ENCODE measurements around the gene TNFAIP8.

Gene TNFAIP8

GRCh38 chr5:119345861-119346260 lies 10.0 kb upstream of the TNFAIP8 start:
- DNase-seq (ENCODE audit: low read depth in 1 of 2, low spot score in 1 of 2): no peak

- DNase-seq (ENCODE audit: low read depth in 1 of 2, low spot score in 1 of 2): no peak
These were observed 9.4 kb upstream of the TNFAIP8 start for GRCh38 chr5:119346394-119346793.

- no peak for DNase-seq (ENCODE audit: low read depth in 1 of 2, low spot score in 1 of 2)
These were observed 8.2 kb upstream of the TNFAIP8 start for GRCh38 chr5:119347574-119347973.

GRCh38 chr5:119347991-119348390 lies 7.8 kb upstream of the TNFAIP8 start:
- no peak for DNase-seq (ENCODE audit: low read depth in 1 of 2, low spot score in 1 of 2)

- DNase-seq (ENCODE audit: low read depth in 1 of 2, low spot score in 1 of 2): no peak
These were observed 2.6 kb upstream of the TNFAIP8 start for GRCh38 chr5:119353213-119353612.

- DNase-seq (ENCODE audit: low read depth in 1 of 2, low spot score in 1 of 2): no peak
These were observed 2.0 kb upstream of the TNFAIP8 start for GRCh38 chr5:119353686-119354366.

- DNase-seq (ENCODE audit: low read depth in 1 of 2, low spot score in 1 of 2): no peak
These were observed 1.1 kb upstream of the TNFAIP8 start for GRCh38 chr5:119354537-119355243.

GRCh38 chr5:119355244-119355638 lies 578 bp upstream of the TNFAIP8 start:
- DNase-seq (ENCODE audit: low read depth in 1 of 2, low spot score in 1 of 2): no peak

- no peak for DNase-seq (ENCODE audit: low read depth in 1 of 2, low spot score in 1 of 2)
These were observed 881 bp downstream of the TNFAIP8 start for GRCh38 chr5:119356612-119357188.

- DNase-seq (ENCODE audit: low read depth in 1 of 2, low spot score in 1 of 2): no peak
These were observed 1.5 kb downstream of the TNFAIP8 start for GRCh38 chr5:119357270-119357669.

GRCh38 chr5:119357808-119358529 lies 2.1 kb downstream of the TNFAIP8 start:
- no peak for DNase-seq (ENCODE audit: low read depth in 1 of 2, low spot score in 1 of 2)

- no peak for DNase-seq (ENCODE audit: low read depth in 1 of 2, low spot score in 1 of 2)
These were observed 2.7 kb downstream of the TNFAIP8 start for GRCh38 chr5:119358530-119358900.

- DNase-seq (ENCODE audit: low read depth in 1 of 2, low spot score in 1 of 2): no peak
These were observed 3.2 kb downstream of the TNFAIP8 start for GRCh38 chr5:119358901-119359603.

- no peak for DNase-seq (ENCODE audit: low read depth in 1 of 2, low spot score in 1 of 2)
These were observed 4.1 kb downstream of the TNFAIP8 start for GRCh38 chr5:119359737-119360413.

- no peak for DNase-seq (ENCODE audit: low read depth in 1 of 2, low spot score in 1 of 2)
These were observed 5.2 kb downstream of the TNFAIP8 start for GRCh38 chr5:119360905-119361593.

- no peak for DNase-seq (ENCODE audit: low read depth in 1 of 2, low spot score in 1 of 2)
These were observed 5.8 kb downstream of the TNFAIP8 start for GRCh38 chr5:119361594-119362125.

GRCh38 chr5:119362714-119363113 lies 6.9 kb downstream of the TNFAIP8 start:
- no peak for DNase-seq (ENCODE audit: low read depth in 1 of 2, low spot score in 1 of 2)

- no peak for DNase-seq (ENCODE audit: low read depth in 1 of 2, low spot score in 1 of 2)
These were observed 7.5 kb downstream of the TNFAIP8 start for GRCh38 chr5:119363271-119363670.

- DNase-seq (ENCODE audit: low read depth in 1 of 2, low spot score in 1 of 2): no peak
These were observed 8.1 kb downstream of the TNFAIP8 start for GRCh38 chr5:119363936-119364335.
